ENCODE measurements around the gene KRTAP1-3.

Gene KRTAP1-3

GRCh38 chr17:41026715-41027471, 7.8 kb downstream of the KRTAP1-3 start, which contains the start of gene KRTAP1-5:
Gene KRTAP1-5, minus strand, starts transcription at chr17:41027208. Its CDS starts 53 bp downstream, at chr17:41027155.
- H3K27ac Mint-ChIP-seq: no peak within 1 kb of the TSS
- H3K4me1 Mint-ChIP-seq: no peaks in the 10 kb centered on the region
- H3K9me3 Mint-ChIP-seq: no peaks in the 10 kb centered on the region
- peaks cover 12% of the 10 kb centered on the region for H3K27me3 Mint-ChIP-seq
- H3K36me3 Mint-ChIP-seq: no peaks in the 10 kb centered on the region
- H3K4me3 Mint-ChIP-seq: no peak within 1 kb of the TSS

GRCh38 chr17:41024697-41025096, 10.0 kb downstream of the KRTAP1-3 start:
- peaks cover 8% of the 10 kb centered on the region for H3K27me3 Mint-ChIP-seq
- no peaks in the 10 kb centered on the region for H3K9me3 Mint-ChIP-seq
- H3K36me3 Mint-ChIP-seq: no peaks in the 10 kb centered on the region
- no peak overlapping the region for H3K4me3 Mint-ChIP-seq
- no peaks in the 10 kb centered on the region for H3K4me1 Mint-ChIP-seq
- H3K27ac Mint-ChIP-seq: no peak overlapping the region

- Mint-ChIP-seq H3K36me3 (no peaks in the 10 kb centered on the region), H3K4me3 (no peak overlapping the region), H3K4me1 (no peaks in the 10 kb centered on the region), H3K9me3 (no peaks in the 10 kb centered on the region), H3K27ac (no peak overlapping the region), H3K27me3 (peaks cover 1% of the 10 kb centered on the region)
These were observed 14.3 kb downstream of the KRTAP1-3 start for GRCh38 chr17:41020336-41020735.

GRCh38 chr17:41019415-41019814, 15.3 kb downstream of the KRTAP1-3 start:
- Mint-ChIP-seq H3K4me3 (no peak overlapping the region), H3K36me3 (no peaks in the 10 kb centered on the region), H3K27ac (no peak overlapping the region), H3K4me1 (no peaks in the 10 kb centered on the region), H3K27me3 (peaks cover 3% of the 10 kb centered on the region), H3K9me3 (no peaks in the 10 kb centered on the region)

- no peaks in the 10 kb centered on the region for H3K9me3 Mint-ChIP-seq
- no peak overlapping the region for H3K27ac Mint-ChIP-seq
- H3K4me3 Mint-ChIP-seq: no peak overlapping the region
- H3K27me3 Mint-ChIP-seq: peaks cover 2% of the 10 kb centered on the region
- H3K36me3 Mint-ChIP-seq: no peaks in the 10 kb centered on the region
- no peaks in the 10 kb centered on the region for H3K4me1 Mint-ChIP-seq
These were observed 16.1 kb downstream of the KRTAP1-3 start for GRCh38 chr17:41018541-41018940.

- Mint-ChIP-seq H3K4me1 (no peaks in the 10 kb centered on the region), H3K9me3 (no peaks in the 10 kb centered on the region), H3K4me3 (no peak overlapping the region), H3K27me3 (peaks cover 2% of the 10 kb centered on the region), H3K27ac (no peak overlapping the region), H3K36me3 (no peaks in the 10 kb centered on the region)
These were observed 18.0 kb downstream of the KRTAP1-3 start for GRCh38 chr17:41016578-41017215.

- Mint-ChIP-seq H3K4me3 (no peak overlapping the region), H3K4me1 (no peaks in the 10 kb centered on the region), H3K36me3 (no peaks in the 10 kb centered on the region), H3K9me3 (no peaks in the 10 kb centered on the region), H3K27ac (no peak overlapping the region), H3K27me3 (peaks cover 2% of the 10 kb centered on the region)
These were observed 19.2 kb downstream of the KRTAP1-3 start for GRCh38 chr17:41015454-41015853.

- Mint-ChIP-seq H3K27me3 (peaks cover 2% of the 10 kb centered on the region), H3K4me1 (no peaks in the 10 kb centered on the region), H3K9me3 (no peaks in the 10 kb centered on the region), H3K27ac (no peak overlapping the region), H3K36me3 (no peaks in the 10 kb centered on the region), H3K4me3 (no peak overlapping the region)
These were observed 21.1 kb downstream of the KRTAP1-3 start for GRCh38 chr17:41013606-41014005.

GRCh38 chr17:41013181-41013580, 21.5 kb downstream of the KRTAP1-3 start:
- Mint-ChIP-seq H3K4me1 (no peaks in the 10 kb centered on the region), H3K27me3 (peaks cover 2% of the 10 kb centered on the region), H3K9me3 (no peaks in the 10 kb centered on the region), H3K4me3 (no peak overlapping the region), H3K36me3 (no peaks in the 10 kb centered on the region), H3K27ac (no peak overlapping the region)

- no peaks in the 10 kb centered on the region for H3K4me1 Mint-ChIP-seq
- peak overlapping the region; percentile 9 for H3K27ac Mint-ChIP-seq
- no peak overlapping the region for H3K4me3 Mint-ChIP-seq
- H3K36me3 Mint-ChIP-seq: no peaks in the 10 kb centered on the region
- peaks cover 2% of the 10 kb centered on the region for H3K27me3 Mint-ChIP-seq
- no peaks in the 10 kb centered on the region for H3K9me3 Mint-ChIP-seq
These were observed 22.2 kb downstream of the KRTAP1-3 start for GRCh38 chr17:41012326-41013120.

- H3K36me3 Mint-ChIP-seq: no peaks in the 10 kb centered on the region
- no peak overlapping the region for H3K4me3 Mint-ChIP-seq
- H3K9me3 Mint-ChIP-seq: no peaks in the 10 kb centered on the region
- no peaks in the 10 kb centered on the region for H3K4me1 Mint-ChIP-seq
- H3K27ac Mint-ChIP-seq: no peak overlapping the region
- peaks cover 2% of the 10 kb centered on the region for H3K27me3 Mint-ChIP-seq
These were observed 24.2 kb downstream of the KRTAP1-3 start for GRCh38 chr17:41010441-41010840.

GRCh38 chr17:41009936-41010335, 24.7 kb downstream of the KRTAP1-3 start:
- H3K9me3 Mint-ChIP-seq: no peaks in the 10 kb centered on the region
- no peaks in the 10 kb centered on the region for H3K36me3 Mint-ChIP-seq
- H3K4me3 Mint-ChIP-seq: no peak overlapping the region
- no peaks in the 10 kb centered on the region for H3K4me1 Mint-ChIP-seq
- H3K27ac Mint-ChIP-seq: no peak overlapping the region
- H3K27me3 Mint-ChIP-seq: peaks cover 2% of the 10 kb centered on the region

- Mint-ChIP-seq H3K36me3 (no peaks in the 10 kb centered on the region), H3K27ac (no peak overlapping the region), H3K4me3 (no peak overlapping the region), H3K9me3 (no peaks in the 10 kb centered on the region), H3K27me3 (no peaks in the 10 kb centered on the region), H3K4me1 (no peaks in the 10 kb centered on the region)
These were observed 25.3 kb downstream of the KRTAP1-3 start for GRCh38 chr17:41009301-41009760.

- no peak within 1 kb of the TSS for H3K27ac Mint-ChIP-seq
- H3K4me1 Mint-ChIP-seq: no peaks in the 10 kb centered on the region
- no peak within 1 kb of the TSS for H3K4me3 Mint-ChIP-seq
- H3K9me3 Mint-ChIP-seq: no peaks in the 10 kb centered on the region
- no peaks in the 10 kb centered on the region for H3K36me3 Mint-ChIP-seq
- H3K27me3 Mint-ChIP-seq: no peaks in the 10 kb centered on the region
These were observed 25.9 kb downstream of the KRTAP1-3 start, which contains the start of gene KRTAP3-1 for GRCh38 chr17:41008811-41009210. Gene KRTAP3-1, minus strand, starts transcription at chr17:41009128. Its CDS starts 54 bp downstream, at chr17:41009074.

- Mint-ChIP-seq H3K9me3 (no peaks in the 10 kb centered on the region), H3K4me1 (no peaks in the 10 kb centered on the region), H3K27me3 (peaks cover 2% of the 10 kb centered on the region), H3K36me3 (peaks cover 2% of the 10 kb centered on the region), H3K27ac (no peak overlapping the region), H3K4me3 (no peak overlapping the region)
These were observed 30.3 kb downstream of the KRTAP1-3 start for GRCh38 chr17:41004397-41004796.

GRCh38 chr17:41003926-41004325, 30.7 kb downstream of the KRTAP1-3 start:
- H3K27ac Mint-ChIP-seq: no peak overlapping the region
- peaks cover 2% of the 10 kb centered on the region for H3K36me3 Mint-ChIP-seq
- H3K27me3 Mint-ChIP-seq: peaks cover 4% of the 10 kb centered on the region
- no peaks in the 10 kb centered on the region for H3K9me3 Mint-ChIP-seq
- no peak overlapping the region for H3K4me3 Mint-ChIP-seq
- H3K4me1 Mint-ChIP-seq: no peaks in the 10 kb centered on the region
